Left colon (tissue), 2 donors: ENCODE data around the gene TCFL5. TPM values are rescaled to one million over a fixed set of nuclear protein-coding genes. Genes with fewer than 3 reads are reported as not detected.

ENCODE experiments used
- ATAC-seq: fragments of 200-7000 bp; cut with Tn5 transposase; one replicate; pipeline ENCODE4 v1.9.1; 2020; ENCODE audit warnings: mild to moderate bottlenecking, moderate library complexity
- DNase-seq, 2 donors: peaks; one replicate each; pipeline ENCODE4 v3.0.0-alpha.2; 2020
- intact Hi-C, 2 donors: fragments of 100-400 bp; cut with DNase I in 1 of 2; cut with micrococcal nuclease in 1 of 2; formaldehyde crosslinking; loops; one replicate each; pipeline versions ENCODE4 v1.11.2 to v1.14.0; 2022; cut with DNase I, micrococcal nuclease
- long read RNA-seq: library from polyadenylated mRNA; unstranded; transcript quantifications from one replicate; pipeline ENCODE4 v2.0.0, GENCODE V29; 2021
- total RNA-seq, 2 donors: library from RNA; stranded (reverse); fragmentation: NEBNext Ultra II Directional; extraction: Animal tissue kit (Norgen Biotek cat#: 25700); gene quantifications; one replicate each; pipeline ENCODE4 v1.2.1, GENCODE V29; 2021
- donor health status: DM: no; HTN: no; CAD: no.
- donor health status: DM: yes; HTN: yes; CAD: no.

Gene TCFL5
- 1 to 10 TPM; 5.9 to 6.5 TPM for total RNA-seq
- long read RNA-seq, partial matches to known transcripts, result 1 of 4 reads
- long read RNA-seq, other reads (novel, unspliced or antisense), result 3 of 4 reads

GRCh38 chr20:62861726-62862336 lies at the start of gene TCFL5:
TCFL5 (minus strand) TSS chr20:62861822; CDS start chr20:62861670, 152 bp downstream.
- intact Hi-C loops, result no loop called here
- peak; percentile 88 to 89 for DNase-seq
- ATAC-seq, result peak; percentile 97

DNA sequence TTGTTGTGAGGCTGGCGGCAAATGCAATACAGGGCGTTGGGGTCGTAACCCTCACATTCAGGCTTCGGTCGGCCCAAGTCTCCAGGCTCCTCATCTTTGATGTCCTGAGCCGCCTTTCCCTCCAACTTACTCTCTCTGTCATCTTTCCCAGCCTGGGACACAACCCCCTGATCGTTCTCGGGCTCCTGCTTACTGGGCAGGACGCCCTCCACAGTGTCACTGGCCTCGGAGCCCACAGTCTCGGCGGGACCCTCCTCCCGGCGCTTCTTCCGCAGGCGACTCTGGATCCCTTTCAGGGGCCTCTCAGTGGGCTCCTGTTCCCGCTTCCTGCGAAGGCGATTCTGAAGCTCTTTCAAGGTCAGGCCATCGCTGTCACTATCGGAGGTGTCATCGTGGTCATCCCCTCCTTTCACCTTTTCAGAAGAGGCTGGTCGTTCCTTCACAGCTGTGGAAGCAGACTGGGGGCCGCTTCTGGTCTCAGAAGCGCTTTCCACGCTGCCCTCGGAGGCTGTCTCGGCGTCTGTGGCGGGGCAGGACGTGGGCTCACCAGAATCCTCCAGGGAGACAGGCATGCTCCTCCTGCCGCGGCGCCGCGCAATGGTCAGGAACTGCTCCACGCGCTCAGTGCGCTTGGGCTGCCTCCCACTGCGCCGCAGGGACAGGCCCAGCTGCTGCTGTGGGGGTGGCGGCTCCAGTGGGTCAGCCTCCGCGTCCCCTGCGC lies 49.3 kb upstream of the TCFL5 start:
- ATAC-seq (no peak), DNase-seq (no peak)
- intact Hi-C loops, result no loop called here

GRCh38 chr20:62910217-62910766 lies 48.7 kb upstream of the TCFL5 start:
- ATAC-seq, result no peak
- DNase-seq, result no peak
- intact Hi-C loops, result no loop called here

DNA sequence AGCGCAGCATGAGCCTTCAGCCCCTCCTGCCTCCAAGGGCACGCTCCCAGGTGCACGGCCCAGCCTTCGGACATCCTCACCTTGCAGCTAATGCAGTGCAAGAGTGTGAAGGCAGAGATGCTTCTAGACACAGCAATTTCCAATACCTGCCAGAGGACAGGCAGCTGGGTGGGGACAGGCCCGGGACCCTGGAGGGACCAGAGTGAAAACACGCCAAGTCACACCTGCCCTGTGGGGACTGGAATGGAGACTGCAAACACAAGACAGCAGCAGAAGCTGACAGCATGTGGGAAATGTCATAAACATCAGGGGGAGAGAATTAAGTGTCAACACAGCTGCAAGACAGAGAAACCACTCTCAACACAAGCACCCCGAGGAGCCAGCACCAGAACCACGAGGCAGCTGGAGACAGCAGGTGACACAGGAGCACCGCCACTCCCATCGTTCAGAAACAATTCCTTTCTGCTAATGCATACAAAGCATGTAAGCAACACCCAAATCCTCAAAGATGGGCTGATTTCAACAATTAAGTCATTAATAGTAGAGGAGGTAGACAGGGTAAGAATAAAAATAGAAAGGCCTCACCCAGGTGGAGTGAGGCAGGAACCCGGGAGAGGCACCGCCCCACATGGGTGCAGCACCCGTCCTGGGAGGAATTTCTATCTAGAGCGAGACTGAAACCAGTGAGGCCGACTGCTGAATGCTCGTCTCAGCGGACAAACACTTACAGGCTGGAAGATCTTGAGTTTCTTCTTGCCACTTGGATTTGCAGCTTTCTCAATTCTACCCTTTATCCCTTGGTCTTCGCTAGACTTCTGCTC lies 47.6 kb upstream of the TCFL5 start:
- DNase-seq (no peak), ATAC-seq (no peak)
- intact Hi-C loops, result no loop called here

- ATAC-seq, result peak; percentile 28
- intact Hi-C loops, result no loop called here
- no peak for DNase-seq
These were observed 46.0 kb upstream of the TCFL5 start for GRCh38 chr20:62907384-62908317.

- ATAC-seq (no peak), DNase-seq (no peak)
- intact Hi-C loops, result no loop called here
These were observed 45.2 kb upstream of the TCFL5 start for GRCh38 chr20:62906647-62907375.

GRCh38 chr20:62906209-62906608 lies 44.6 kb upstream of the TCFL5 start:
- intact Hi-C loops, result no loop called here
- ATAC-seq (no peak), DNase-seq (no peak)

- DNase-seq (no peak), ATAC-seq (no peak)
- intact Hi-C loops, result no loop called here
These were observed 44.0 kb upstream of the TCFL5 start for GRCh38 chr20:62905536-62906117.

- intact Hi-C loops, result no loop called here
- no peak for ATAC-seq
These were observed 41.4 kb upstream of the TCFL5 start for GRCh38 chr20:62902926-62903615.

DNA sequence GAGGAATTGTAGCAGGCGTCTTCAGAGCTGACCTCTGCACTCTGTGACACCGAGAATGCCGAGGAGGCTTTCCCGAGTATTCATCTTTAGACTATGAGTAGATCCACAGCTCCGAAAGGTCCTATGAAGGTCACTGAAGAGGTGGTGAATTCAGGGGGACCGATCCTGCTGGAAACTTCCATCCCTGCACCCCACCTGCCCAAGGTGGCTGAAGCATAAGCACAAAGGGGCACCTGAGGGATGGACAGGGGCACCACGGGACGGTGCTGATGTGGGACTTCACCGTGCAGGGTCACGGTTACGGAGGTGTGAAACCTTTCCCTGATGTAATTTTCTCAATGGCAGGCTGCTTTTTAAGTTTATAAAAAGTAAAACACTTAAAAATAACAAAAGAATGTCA lies 40.3 kb upstream of the TCFL5 start:
- no peak for DNase-seq
- no peak for ATAC-seq
- intact Hi-C loops, result loop anchor here in 1 of 2 donors (2.0 kb wide), 1 partner anchor 29 kb away; no protein-coding TSS in a partner anchor

More at GRCh38 chr20:62902926-62903615, 41.4 kb upstream of the TCFL5 start:
- DNase-seq, result no peak

DNA sequence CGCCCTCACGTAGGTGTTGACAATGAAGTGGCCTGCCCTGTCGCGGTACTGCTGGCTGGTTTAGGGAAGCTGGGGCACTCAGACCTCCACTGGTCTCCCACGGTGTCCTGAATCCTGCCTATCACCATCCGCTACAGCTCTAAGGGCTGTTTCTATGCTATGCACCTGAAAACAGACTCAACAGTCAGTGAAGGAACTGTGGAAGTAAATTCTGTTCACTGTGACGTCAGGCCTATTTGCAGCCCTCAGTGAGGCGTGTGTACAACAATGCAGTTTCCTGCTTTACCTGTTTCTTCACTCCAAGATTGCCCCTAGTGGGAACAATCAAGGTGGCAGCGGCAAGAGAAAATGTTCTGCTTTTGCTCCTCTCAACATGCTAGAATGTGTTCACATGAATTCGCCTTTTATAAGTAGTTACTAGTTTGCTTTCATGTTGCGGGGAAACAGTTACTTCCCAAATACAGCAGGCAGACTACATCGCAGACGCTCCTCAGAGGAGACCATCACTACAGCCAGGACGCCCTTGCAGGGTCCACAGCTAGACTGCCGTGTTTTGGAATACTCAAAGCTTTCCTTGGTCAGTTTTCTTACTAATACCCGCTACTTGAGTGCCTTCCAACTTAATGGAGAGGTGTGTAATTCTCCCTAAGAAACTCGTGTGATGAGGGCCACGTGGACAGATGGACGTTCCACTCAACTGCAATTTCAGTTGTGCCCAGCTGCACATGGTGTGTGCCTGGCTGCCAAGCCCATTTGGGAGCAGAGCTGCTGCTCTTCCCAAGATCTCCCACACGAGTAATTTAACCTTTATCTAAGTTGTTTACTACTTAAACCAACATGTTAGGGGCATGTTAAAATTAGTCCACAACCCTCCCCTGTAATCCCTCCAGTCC lies 39.3 kb upstream of the TCFL5 start:
- ATAC-seq (peak; percentile 74), DNase-seq (peak; percentile 55 to 59)
- intact Hi-C loops, result loop anchor here in 1 of 2 donors (2.0 kb wide), 1 partner anchor 28 kb away; no protein-coding TSS in a partner anchor

DNA sequence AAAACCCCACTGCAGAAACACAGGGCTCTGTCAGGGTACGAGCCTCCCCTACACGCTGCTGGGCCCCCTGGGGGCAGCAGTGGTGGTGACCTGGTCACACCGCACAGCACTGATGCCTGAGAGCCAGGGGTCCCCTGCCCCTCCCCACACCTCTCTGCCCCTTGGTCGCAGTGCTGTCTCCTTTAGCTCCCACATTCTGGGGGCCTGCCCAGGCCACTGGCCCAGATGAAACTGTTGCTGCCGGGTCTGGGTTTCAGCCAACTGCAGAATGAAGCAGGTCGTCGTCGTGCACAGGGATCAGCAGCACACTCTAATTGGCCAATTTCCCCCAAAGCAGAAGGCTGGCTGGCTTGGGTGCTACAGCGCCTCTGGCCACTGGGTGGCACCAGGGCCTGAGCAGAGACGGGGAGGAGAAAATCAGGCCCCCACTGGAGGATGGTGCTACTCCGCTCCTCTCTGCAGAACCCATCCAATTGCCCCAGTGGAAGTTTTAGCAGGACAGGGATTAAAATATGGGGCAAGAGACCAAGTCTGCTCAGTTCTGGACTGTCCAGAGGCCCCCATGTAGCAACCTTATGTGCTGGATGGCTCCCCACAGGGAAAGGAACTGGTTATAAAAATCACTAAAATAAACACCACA lies 38.5 kb upstream of the TCFL5 start:
- DNase-seq (peak; percentile 75 to 80), ATAC-seq (peak; percentile 80)
- intact Hi-C loops, result loop anchor here in 1 of 2 donors (2.0 kb wide), 1 partner anchor 27 kb away; no protein-coding TSS in a partner anchor

- peak; percentile 50 for ATAC-seq
- intact Hi-C loops, result loop anchor here (2.0 to 10.0 kb wide), 2 partner anchors 27 to 105 kb away; partner anchors contain the start of gene BHLHE23 (in 1 of the 2)
- peak in 1 of 2 donors; percentile 50 for DNase-seq
These were observed 38.0 kb upstream of the TCFL5 start for GRCh38 chr20:62899633-62900051.

- no peak for DNase-seq
- peak; percentile 3 for ATAC-seq
- intact Hi-C loops, result loop anchor here in 1 of 2 donors (10.0 kb wide), 1 partner anchor 106 kb away; the partner anchor contains the start of gene BHLHE23
These were observed 37.5 kb upstream of the TCFL5 start for GRCh38 chr20:62898970-62899632.
